Loucy (cell line): ENCODE results near the gene PTPN9.

Experiments
- CTCF ChIP-seq: fragments of 200-600 bp; sonication (generic); conservative IDR thresholded peaks from 2 replicates; pipeline ENCODE4 v1.5.1; 2014; ENCODE audit warnings: mild to moderate bottlenecking, antibody characterized with exemption, low read length
- EZH2phosphoT487 ChIP-seq: fragments of 200-600 bp; IDR thresholded peaks from 2 replicates; pipeline ENCODE4 v1.6.1; 2018; ENCODE audit warnings: antibody characterized with exemption, mild to moderate bottlenecking, moderate library complexity, borderline replicate concordance

GRCh38 chr15:75517233-75517632, 61.9 kb downstream of the PTPN9 start:
- TF ChIP-seq CTCF: no peak
- TF ChIP-seq EZH2phosphoT487: no peak
